Ovary (tissue), 9 donors: ENCODE measurements around the gene SLC30A7. TPM values are rescaled to one million over a fixed set of nuclear protein-coding genes. Genes with fewer than 3 reads are reported as not detected.
"Not testable (repeated sequence)": the region's sequence is repeated elsewhere in the genome, so short reads cannot be mapped to it uniquely, and the experiment has no call there.

ENCODE experiments used
- DNase-seq, 5 donors: peaks; one replicate each; pipeline ENCODE4 v3.0.0-alpha.2; 2019 to 2020
- H3K27ac ChIP-seq, 2 donors: fragments of 200-600 bp; one replicate each; pipeline versions ENCODE4 v1.5.1 to v1.8.0; 2019 to 2022
- H3K27me3 ChIP-seq: fragments of 200-600 bp; one replicate; pipeline ENCODE4 v1.8.0; 2022
- H3K36me3 ChIP-seq: fragments of 200-600 bp; sonication (generic); one replicate; pipeline ENCODE4 v1.5.1; 2019
- H3K4me1 ChIP-seq: one replicate; pipeline ENCODE4 v1.8.1; 2013; ENCODE audit warnings: mild to moderate bottlenecking, moderate library complexity; ENCODE audit not compliant: insufficient read depth
- H3K4me3 ChIP-seq: fragments of 200-600 bp; sonication (generic); one replicate; pipeline ENCODE4 v1.5.1; 2017
- H3K9me3 ChIP-seq, 2 donors: fragments of 200-600 bp in 1 of 2; sonication (generic) in 1 of 2; one replicate each; pipeline versions ENCODE4 v1.5.1 to v1.8.1; 2013 to 2019; ENCODE audit warnings: mild to moderate bottlenecking in 1 of 2, moderate library complexity in 1 of 2
- CTCF ChIP-seq, 3 donors: fragments of 450-650 bp in 2 of 3; fragments of 200-600 bp in 1 of 3; IDR thresholded peaks; one replicate each; pipeline versions ENCODE4 v1.5.1 to v1.8.0; 2016 to 2022; ENCODE audit warnings: antibody characterized with exemption in 3 of 3, mild to moderate bottlenecking in 1 of 3
- EP300 ChIP-seq: sonication (generic); formaldehyde crosslinking; IDR thresholded peaks from one replicate; pipeline ENCODE4 v1.6.1; 2017; ENCODE audit warnings: antibody characterized with exemption
- POLR2A ChIP-seq: fragments of 450-650 bp; IDR thresholded peaks from one replicate; pipeline ENCODE4 v1.6.1; 2017; ENCODE audit warnings: antibody characterized with exemption, mild to moderate bottlenecking, moderate library complexity
- WGBS, 3 donors: extraction: QIAGEN DNeasy Blood & Tissue Kit in 1 of 3; methylation state at CpG; one replicate each; pipeline versions ENCODE4 v1.1.5 to v1.1.7; 2013 to 2017; 5-methylcytosine and 5-hydroxymethylcytosine counted together
- intact Hi-C, 4 donors: fragments of 100-400 bp; cut with DNase I; formaldehyde crosslinking; loops; one replicate each; pipeline versions ENCODE4 v1.11.0 to v1.15.1; 2022 to 2023
- polyA plus RNA-seq, 2 donors: library from polyadenylated mRNA; stranded (reverse); fragments of 200-250 nt in 1 of 2; fragments of 350-450 nt in 1 of 2; fragmentation: Illumina TruSeq in 1 of 2; extraction: RNeasy Lipid Tissue Mini Kit (QIAGEN cat#74804) in 1 of 2; gene quantifications; one replicate each; pipeline ENCODE4 v1.2.3, GENCODE V29; 2013 to 2014
- total RNA-seq, 7 donors: library from RNA; depleted of rRNA in 2 of 7; stranded (reverse); fragments of >200 nt in 2 of 7; fragmentation: NEBNext Ultra II Directional in 3 of 7; extraction: Animal tissue kit (Norgen Biotek cat#: 25700) in 3 of 7; gene quantifications; one replicate each; pipeline versions ENCODE4 v1.1.0 to v1.2.4, GENCODE V29; 2016 to 2023
- donor health status: DM: no; HTN: no; CAD: no; lungs with moderate emphysema.
- donor health status: DM: no; HTN: no; CAD: no.
- donor health status: Bipolar disorder and iron deficiency.
- donor health status: DM: yes; HTN: yes; CAD: no.
- donor health status: DM: no; HTN: no; CAD: no.
- donor health status: DM: yes; HTN: yes; CAD: no.

Gene SLC30A7
- total and polyA plus RNA-seq, 9 donors: 4.1 to 25.3 (median 15.4) TPM

GRCh38 chr1:100931716-100932115 is 35.8 kb downstream of the SLC30A7 start:
- Histone ChIP-seq H3K27me3 (no peaks in the 10 kb centered on the region), H3K36me3 (no peaks in the 10 kb centered on the region), H3K4me1 (no peaks in the 10 kb centered on the region), H3K9me3 (no peaks in the 10 kb centered on the region), H3K4me3 (no peak overlapping the region), H3K27ac (no peak overlapping the region)
- WGBS, 3 donors: 91 to 98% (median 95%) methylated on average over 1 of the region's 1 CpG
- intact Hi-C loops: no loop called here
- no peak for TF ChIP-seq POLR2A
- TF ChIP-seq CTCF (IDR thresholded peaks at IDR 0.05): no peak
- no peak for TF ChIP-seq EP300
- DNase-seq: no peak

GRCh38 chr1:100933555-100933954 is 37.7 kb downstream of the SLC30A7 start:
- intact Hi-C loops, H3K4me1 ChIP-seq, DNase-seq, H3K4me3 ChIP-seq, H3K36me3 ChIP-seq, H3K27me3 ChIP-seq, H3K27ac ChIP-seq, H3K9me3 ChIP-seq: not testable (repeated sequence)
- WGBS, 3 donors: 98 to 100% (median 98%) methylated on average over 2 of the region's 2 CpGs

- intact Hi-C loops: no loop called here
Measured at GRCh38 chr1:100936194-100936967, 40.5 kb downstream of the SLC30A7 start.

GRCh38 chr1:100941098-100941527 is 45.2 kb downstream of the SLC30A7 start:
- no peaks in the 10 kb centered on the region for H3K4me1 ChIP-seq
- no peak overlapping the region for H3K27ac ChIP-seq
- no peaks in the 10 kb centered on the region for H3K36me3 ChIP-seq
- WGBS, 3 donors: 84 to 97% (median 96%) methylated on average over 1 of the region's 1 CpG
- DNase-seq: no peak
- H3K27me3 ChIP-seq: no peaks in the 10 kb centered on the region
- TF ChIP-seq POLR2A: no peak
- no peak for TF ChIP-seq CTCF (IDR thresholded peaks at IDR 0.05)
- no peak for TF ChIP-seq EP300
- intact Hi-C loops: no loop called here
- no peak overlapping the region for H3K4me3 ChIP-seq
- no peaks in the 10 kb centered on the region for H3K9me3 ChIP-seq

More at GRCh38 chr1:100936194-100936967, 40.5 kb downstream of the SLC30A7 start:
- DNase-seq: no peak
- H3K4me1 ChIP-seq: no peaks in the 10 kb centered on the region
- no peaks in the 10 kb centered on the region for H3K36me3 ChIP-seq
- no peak for TF ChIP-seq POLR2A
- no peak for TF ChIP-seq EP300
- TF ChIP-seq CTCF (IDR thresholded peaks at IDR 0.05): no peak
- H3K9me3 ChIP-seq: no peaks in the 10 kb centered on the region
- no peak overlapping the region for H3K4me3 ChIP-seq
- no peak overlapping the region for H3K27ac ChIP-seq
- H3K27me3 ChIP-seq: no peaks in the 10 kb centered on the region

GRCh38 chr1:100941580-100942216 is 45.8 kb downstream of the SLC30A7 start:
- Histone ChIP-seq H3K27me3 (no peaks in the 10 kb centered on the region), H3K4me1 (no peaks in the 10 kb centered on the region), H3K36me3 (no peaks in the 10 kb centered on the region), H3K4me3 (no peak overlapping the region), H3K27ac (no peak overlapping the region), H3K9me3 (no peaks in the 10 kb centered on the region)
- TF ChIP-seq EP300: no peak
- no peak for TF ChIP-seq POLR2A
- 96 to 97% (median 96%) methylated on average over 9 of the region's 9 CpGs for WGBS, 3 donors
- DNase-seq: no peak
- intact Hi-C loops: no loop called here
